ENCODE measurements around the gene RIBC2. TPM values are rescaled to one million over a fixed set of nuclear protein-coding genes. Genes with fewer than 3 reads are reported as not detected.

RIBC2 gene
- total and polyA plus RNA-seq, 2 of the 4 experiments (the other 2 are of a cell fraction), result 0.29 to 0.36 TPM

DNA sequence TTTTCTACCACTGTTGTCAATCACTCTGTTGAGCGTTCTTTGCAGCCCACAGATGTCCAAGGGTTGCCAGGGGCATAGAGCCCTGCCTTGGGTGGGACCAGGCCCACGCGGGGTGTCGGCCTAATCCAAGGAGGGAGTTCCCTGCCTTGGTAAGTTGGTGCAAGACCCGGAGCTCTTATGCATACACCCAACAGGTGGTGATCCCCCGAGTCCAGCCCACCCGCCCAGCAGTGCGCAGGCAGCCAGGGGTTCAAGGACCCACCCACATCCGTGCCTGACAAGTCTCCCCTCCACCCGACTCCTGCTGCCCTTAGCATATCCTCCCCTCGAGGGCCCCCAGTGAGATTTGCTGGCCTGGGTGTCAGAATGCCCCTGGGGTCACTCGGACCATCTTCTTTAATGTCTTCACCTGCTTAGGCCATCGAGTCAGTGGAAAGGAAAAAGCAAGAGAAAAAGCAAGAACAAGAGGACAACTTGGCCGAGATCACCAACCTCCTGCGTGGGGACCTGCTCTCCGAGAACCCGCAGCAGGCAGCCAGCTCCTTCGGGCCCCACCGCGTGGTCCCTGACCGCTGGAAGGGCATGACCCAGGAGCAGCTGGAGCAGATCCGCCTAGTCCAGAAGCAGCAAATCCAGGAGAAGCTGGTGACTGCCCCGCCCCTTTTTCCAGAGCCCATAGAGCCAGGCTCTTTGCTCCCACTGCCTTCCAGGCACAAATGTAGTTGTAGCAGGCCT lies 12.2 kb downstream of the RIBC2 start:
- no peak overlapping the region for H3K4me2 ChIP-seq (ENCODE audit: low read depth, low read length)
- no peaks in the 10 kb centered on the region for H4K20me1 ChIP-seq (ENCODE audit: insufficient read depth, low read length)
- intact Hi-C loops (cut with micrococcal nuclease) (no loop called here), in situ Hi-C loops (cut with MboI; ENCODE audit: low sequenced_read_pairs) (no loop called here), dilution Hi-C loops (cut with HindIII; ENCODE audit: low sequenced_read_pairs, unreplicated experiment) (no loop called here)
- peak overlapping the region; percentile 58 for H2AK9ac ChIP-seq (replicated peaks; ENCODE audit: low read depth, low read length, poor library complexity)
- CTCF ChIA-PET, result interaction anchor here (0.6 kb wide), 2 partner anchors 24 to 208 kb away, joined by 3 to 5 read pairs; no protein-coding TSS in a partner anchor
- no peak overlapping the region for H2AFZ ChIP-seq (replicated peaks; ENCODE audit: low read length, poor library complexity)
- peaks cover 19% of the 10 kb centered on the region; the same call in 1 of the 2 replicates for H3K27me3 ChIP-seq (ENCODE audit: control insufficient read depth, insufficient read depth, low read length)
- no peak overlapping the region for H2AK5ac ChIP-seq (ENCODE audit: low read depth, low read length)
- no peaks in the 10 kb centered on the region for H3K4me1 ChIP-seq (ENCODE audit: control insufficient read depth, insufficient read depth, low read length)
- BruUV-seq (replicated peaks), result no TSS peak
- H4K8ac ChIP-seq (ENCODE audit: low read depth in 2 of 2, low read length in 2 of 2), result no peak overlapping the region
- no peak overlapping the region for H3K23ac ChIP-seq (ENCODE audit: low read depth, low read length)
- peaks cover 3% of the 10 kb centered on the region for H3K9me3 ChIP-seq (ENCODE audit: control insufficient read depth, insufficient read depth, low read length)
- DNase-seq (no peak), ATAC-seq (ENCODE audit: low read depth) (no peak)
- WGBS, 2 experiments (ENCODE audit: extremely low coverage in 2 of 2, insufficient read length in 1 of 2), result 80% methylated on average over 11 of the region's 23 CpGs; no CpG with 5 or more reads in 1 of the 2 experiments
- H3K79me1 ChIP-seq (ENCODE audit: low read depth in 1 of 2, low read length in 2 of 2), result no peaks in the 10 kb centered on the region
- no peak overlapping the region for H4K5ac ChIP-seq (ENCODE audit: low read depth, low read length)
- H2BK15ac ChIP-seq (ENCODE audit: low read depth, low read length), result no peak overlapping the region
- no peak overlapping the region for H3K27ac ChIP-seq (ENCODE audit: insufficient read depth, low read length)
- no peak overlapping the region for H3K4ac ChIP-seq (ENCODE audit: low read depth, low read length)
- H4K91ac ChIP-seq (ENCODE audit: insufficient read depth, low read depth, low read length), result no peak overlapping the region
- no peak overlapping the region for H3K56ac ChIP-seq (ENCODE audit: extremely low read depth, insufficient read depth, low read length)
- H2BK20ac ChIP-seq (ENCODE audit: low read depth, low read length), result no peak overlapping the region
- POLR2A ChIA-PET (ENCODE audit: unreplicated experiment), result interaction anchor here (0.7 kb wide), 1 partner anchor 135 kb away, joined by 4 read pairs; no protein-coding TSS in a partner anchor
- no peak overlapping the region for H3K4me3 ChIP-seq (ENCODE audit: insufficient read depth, low read depth, low read length)
- no peak overlapping the region for H2BK120ac ChIP-seq (ENCODE audit: low read depth, low read length)
- no peak overlapping the region for H2BK5ac ChIP-seq (ENCODE audit: low read depth, low read length, poor library complexity, severe bottlenecking)
- no peak overlapping the region for H3K14ac ChIP-seq (replicated peaks; ENCODE audit: low read depth, low read length)
- TF ChIP-seq, protein P1, sequence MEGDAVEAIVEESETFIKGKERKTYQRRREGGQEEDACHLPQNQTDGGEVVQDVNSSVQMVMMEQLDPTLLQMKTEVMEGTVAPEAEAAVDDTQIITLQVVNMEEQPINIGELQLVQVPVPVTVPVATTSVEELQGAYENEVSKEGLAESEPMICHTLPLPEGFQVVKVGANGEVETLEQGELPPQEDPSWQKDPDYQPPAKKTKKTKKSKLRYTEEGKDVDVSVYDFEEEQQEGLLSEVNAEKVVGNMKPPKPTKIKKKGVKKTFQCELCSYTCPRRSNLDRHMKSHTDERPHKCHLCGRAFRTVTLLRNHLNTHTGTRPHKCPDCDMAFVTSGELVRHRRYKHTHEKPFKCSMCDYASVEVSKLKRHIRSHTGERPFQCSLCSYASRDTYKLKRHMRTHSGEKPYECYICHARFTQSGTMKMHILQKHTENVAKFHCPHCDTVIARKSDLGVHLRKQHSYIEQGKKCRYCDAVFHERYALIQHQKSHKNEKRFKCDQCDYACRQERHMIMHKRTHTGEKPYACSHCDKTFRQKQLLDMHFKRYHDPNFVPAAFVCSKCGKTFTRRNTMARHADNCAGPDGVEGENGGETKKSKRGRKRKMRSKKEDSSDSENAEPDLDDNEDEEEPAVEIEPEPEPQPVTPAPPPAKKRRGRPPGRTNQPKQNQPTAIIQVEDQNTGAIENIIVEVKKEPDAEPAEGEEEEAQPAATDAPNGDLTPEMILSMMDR (conservative IDR thresholded peaks at IDR 0.05; ENCODE audit: low read depth, low read length), result no peak
- TF ChIP-seq CHD1 (IDR thresholded peaks at IDR 0.05; ENCODE audit: low read depth, low read length) (no peak), BHLHE40 (IDR thresholded peaks at IDR 0.05; ENCODE audit: low read depth, low read length) (no peak), SMC3 (IDR thresholded peaks at IDR 0.05; ENCODE audit: low read depth, low read length) (no peak), MAZ (IDR thresholded peaks at IDR 0.05; ENCODE audit: borderline replicate concordance, low read depth, low read length) (no peak), MAFK (IDR thresholded peaks at IDR 0.05; ENCODE audit: low read depth, low read length) (no peak), RAD21 (IDR thresholded peaks at IDR 0.05; ENCODE audit: low read length) (no peak), FOS (IDR thresholded peaks at IDR 0.05; ENCODE audit: low read depth, low read length) (no peak), RCOR1 (IDR thresholded peaks at IDR 0.05; ENCODE audit: insufficient replicate concordance, low read length) (no peak), CEBPB (IDR thresholded peaks at IDR 0.05; ENCODE audit: low read depth, low read length) (no peak)
- TF ChIP-seq, protein P2, sequence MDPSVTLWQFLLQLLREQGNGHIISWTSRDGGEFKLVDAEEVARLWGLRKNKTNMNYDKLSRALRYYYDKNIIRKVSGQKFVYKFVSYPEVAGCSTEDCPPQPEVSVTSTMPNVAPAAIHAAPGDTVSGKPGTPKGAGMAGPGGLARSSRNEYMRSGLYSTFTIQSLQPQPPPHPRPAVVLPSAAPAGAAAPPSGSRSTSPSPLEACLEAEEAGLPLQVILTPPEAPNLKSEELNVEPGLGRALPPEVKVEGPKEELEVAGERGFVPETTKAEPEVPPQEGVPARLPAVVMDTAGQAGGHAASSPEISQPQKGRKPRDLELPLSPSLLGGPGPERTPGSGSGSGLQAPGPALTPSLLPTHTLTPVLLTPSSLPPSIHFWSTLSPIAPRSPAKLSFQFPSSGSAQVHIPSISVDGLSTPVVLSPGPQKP (IDR thresholded peaks at IDR 0.05; ENCODE audit: borderline replicate concordance, low read depth, low read length), result no peak
- no peaks in the 10 kb centered on the region for H3K36me3 ChIP-seq (ENCODE audit: control insufficient read depth, insufficient read depth, low read length)
- H3K9ac ChIP-seq (ENCODE audit: low read depth, low read length), result no peak overlapping the region
- H3K9me1 ChIP-seq (ENCODE audit: insufficient read depth, low read length), result no peaks in the 10 kb centered on the region
- H3K18ac ChIP-seq (ENCODE audit: low read depth, low read length), result no peak overlapping the region

Measured in IMR-90 (cell line).